HCT116 (cell line): ENCODE results near the gene DOCK4. TPM values are rescaled to one million over a fixed set of nuclear protein-coding genes. Genes with fewer than 3 reads are reported as not detected.

Experiments
- ATAC-seq: fragments of 200-7000 bp; cut with Tn5 transposase; 2 replicates; pipeline ENCODE4 v1.9.1; 2020; ENCODE audit warnings: mild to moderate bottlenecking, moderate library complexity
- BruUV-seq: library from RNA; stranded (reverse); fragments of 400-500 nt; replicated peaks from 2 replicates; lab custom pipeline; 2021; lab: Mats Ljungman, UMichigan
- CTCF ChIA-PET: fragments of 300-600 bp; sonication (Branson Sonifier 250); formaldehyde crosslinking; loops from one replicate; lab custom pipeline; 2021; ENCODE audit warnings: antibody characterized with exemption; lab: Charles Lee
- POLR2A ChIA-PET: fragments of 300-600, 350-600 bp; sonication (Branson Sonifier 250); formaldehyde crosslinking; loops from one replicate; lab custom pipeline; 2021; ENCODE audit warnings: antibody characterized with exemption; lab: Charles Lee
- RAD21 ChIA-PET, 2 experiments: fragments of 300-600 bp; sonication (Branson Sonifier 250); formaldehyde crosslinking; loops; one replicate each; lab custom pipeline; 2023; ENCODE audit warnings: low total read pairs in 2 of 2; ENCODE audit not compliant: uncharacterized antibody in 2 of 2, unreplicated experiment in 2 of 2, low non-redundant PET in 1 of 2; lab: Charles Lee
- DNase-seq: peaks from one replicate; pipeline ENCODE4 v3.0.0-alpha.2; 2010; ENCODE audit warnings: low read depth, low spot score
- H2AFZ ChIP-seq: fragments of 200-600 bp; shearing (Covaris generic), sonication (generic); 2 replicates; pipeline ENCODE4 v1.6.1; 2017; ENCODE audit warnings: low read depth, mixed run types, mixed read lengths, antibody characterized with exemption, low read length; ENCODE audit not compliant: poor library complexity, severe bottlenecking
- H3K27ac ChIP-seq: 2 replicates; pipeline ENCODE4 v1.5.1; 2012; ENCODE audit warnings: low read depth, low read length
- H3K27me3 ChIP-seq: fragments of 200-600 bp; sonication (generic); 2 replicates; pipeline ENCODE4 v1.6.1; 2016; ENCODE audit warnings: mixed run types, low read length, mixed read lengths; ENCODE audit not compliant: insufficient read depth
- H3K36me3 ChIP-seq, 2 experiments: fragments of 200-500 bp in 1 of 2; fragments of 200-600 bp in 1 of 2; sonication (Bioruptor generic) in 1 of 2; sonication (generic) in 1 of 2; 2 replicates each; pipeline versions ENCODE4 v1.5.1 to v1.6.1; 2014 to 2016; ENCODE audit warnings: low read length in 2 of 2, inconsistent platforms in 1 of 2, mixed read lengths in 1 of 2, mixed run types in 1 of 2; ENCODE audit not compliant: insufficient read depth in 2 of 2, control insufficient read depth in 1 of 2
- H3K4me1 ChIP-seq, 2 experiments: fragments of 200-600 bp in 1 of 2; sonication (generic) in 1 of 2; 2 replicates each; pipeline versions ENCODE4 v1.5.1 to v1.6.1; 2012 to 2017; ENCODE audit warnings: low read length in 2 of 2, inconsistent platforms in 1 of 2, mild to moderate bottlenecking in 1 of 2, mixed read lengths in 1 of 2, mixed run types in 1 of 2, moderate library complexity in 1 of 2; ENCODE audit not compliant: insufficient read depth in 2 of 2, control insufficient read depth in 1 of 2
- H3K4me2 ChIP-seq: fragments of 200-600 bp; sonication (generic); 2 replicates; pipeline ENCODE4 v1.6.1; 2017; ENCODE audit warnings: mixed run types, low read length, mixed read lengths
- H3K4me3 ChIP-seq, 2 experiments: fragments of 200-600 bp in 1 of 2; sonication (generic) in 1 of 2; replicated peaks in 1 of 2; 2 replicates each; pipeline ENCODE4 v1.5.1; 2011 to 2016; ENCODE audit warnings: low read length in 2 of 2, control low read depth in 1 of 2, low read depth in 1 of 2, mild to moderate bottlenecking in 1 of 2, mixed read lengths in 1 of 2, mixed run types in 1 of 2
- H3K79me2 ChIP-seq: fragments of 200-600 bp; sonication (generic); 2 replicates; pipeline ENCODE4 v1.6.1; 2017; ENCODE audit warnings: mild to moderate bottlenecking, mixed run types, low read length, moderate library complexity, mixed read lengths; ENCODE audit not compliant: insufficient read depth
- H3K9ac ChIP-seq: fragments of 200-600 bp; sonication (generic); 2 replicates; pipeline ENCODE4 v1.6.1; 2016; ENCODE audit warnings: low read length, mixed read lengths
- H3K9me2 ChIP-seq: fragments of 200-600 bp; sonication (generic), shearing (Covaris generic); 2 replicates; pipeline ENCODE4 v1.6.1; 2017; ENCODE audit warnings: mixed run types, mild to moderate bottlenecking, moderate library complexity; ENCODE audit not compliant: insufficient read depth
- H3K9me3 ChIP-seq, 2 experiments: fragments of 200-500 bp in 1 of 2; fragments of 200-600 bp in 1 of 2; sonication (Bioruptor generic) in 1 of 2; sonication (generic) in 1 of 2; 2 replicates each; pipeline ENCODE4 v1.6.1; 2014 to 2017; ENCODE audit warnings: low read length in 2 of 2, mixed read lengths in 2 of 2, inconsistent platforms in 1 of 2, low read depth in 1 of 2, mild to moderate bottlenecking in 1 of 2, mixed run types in 1 of 2, moderate library complexity in 1 of 2; ENCODE audit not compliant: control insufficient read depth in 1 of 2, insufficient read depth in 1 of 2
- H4K20me1 ChIP-seq: fragments of 200-600 bp; sonication (generic), shearing (Covaris generic); 2 replicates; pipeline ENCODE4 v1.6.1; 2017; ENCODE audit warnings: mixed run types, mild to moderate bottlenecking, moderate library complexity; ENCODE audit not compliant: insufficient read depth
- EGR1 ChIP-seq: IDR thresholded peaks from 2 replicates; pipeline ENCODE4 v1.6.1; 2012; ENCODE audit warnings: low read depth
- ELF1 ChIP-seq: IDR thresholded peaks from 2 replicates; pipeline ENCODE4 v1.6.1; 2012; ENCODE audit warnings: low read depth, borderline replicate concordance
- EZH2 ChIP-seq: fragments of 200-600 bp; sonication (generic); IDR thresholded peaks from 2 replicates; pipeline ENCODE4 v1.6.1; 2017; ENCODE audit warnings: antibody characterized with exemption, mixed run types
- JUND ChIP-seq: IDR thresholded peaks from 2 replicates; pipeline ENCODE4 v1.6.1; 2012
- POLR2AphosphoS5 ChIP-seq: IDR thresholded peaks from 2 replicates; pipeline ENCODE4 v1.6.1; 2011; ENCODE audit warnings: mild to moderate bottlenecking, low read depth, low read length, moderate library complexity
- SIN3A ChIP-seq: IDR thresholded peaks from 2 replicates; pipeline ENCODE4 v1.6.1; 2012; ENCODE audit warnings: low read depth
- SP1 ChIP-seq: IDR thresholded peaks from 2 replicates; pipeline ENCODE4 v1.6.1; 2012; ENCODE audit warnings: low read depth
- SRF ChIP-seq: IDR thresholded peaks from 2 replicates; pipeline ENCODE4 v1.6.1; 2012; ENCODE audit warnings: low read depth
- TCF7L2 ChIP-seq: IDR thresholded peaks from 2 replicates; pipeline ENCODE4 v1.7.0; 2011; ENCODE audit warnings: borderline replicate concordance, inconsistent platforms; ENCODE audit not compliant: insufficient read depth, insufficient read length; ENCODE audit errors: extremely low read depth
- YY1 ChIP-seq: IDR thresholded peaks from 2 replicates; pipeline ENCODE4 v1.6.1; 2011; ENCODE audit warnings: low read length, low read depth, moderate library complexity, mild to moderate bottlenecking; ENCODE audit not compliant: insufficient replicate concordance; ENCODE audit errors: extremely low read depth
- ZNF274 ChIP-seq: fragments of 200-500 bp; sonication (Bioruptor generic); IDR thresholded peaks from 2 replicates; pipeline ENCODE4 v1.6.1; 2014; ENCODE audit warnings: mild to moderate bottlenecking, low read depth, low read length, inconsistent platforms
- intact Hi-C: fragments of 100-400 bp; cut with micrococcal nuclease; formaldehyde crosslinking; loops from 2 replicates; pipeline ENCODE4 v1.10.0; 2022
- total RNA-seq: library from RNA; stranded (reverse); gene quantifications from one replicate; pipeline ENCODE4 v1.2.1, GENCODE V29; 2021; ENCODE audit not compliant: unreplicated experiment
- TF ChIP-seq, protein P1 (sequence below), 3 experiments: fragments of 200-600 bp in 1 of 3; sonication (generic) in 1 of 3; IDR thresholded peaks in 2 of 3; conservative IDR thresholded peaks in 1 of 3; 2 replicates each; pipeline ENCODE4 v1.5.1; 2012 to 2017; ENCODE audit warnings: low read depth in 2 of 3, low read length in 2 of 3, antibody characterized with exemption in 1 of 3, borderline replicate concordance in 1 of 3, control low read depth in 1 of 3, mild to moderate bottlenecking in 1 of 3, mixed read lengths in 1 of 3, mixed run types in 1 of 3, moderate library complexity in 1 of 3; ENCODE audit not compliant: insufficient read depth in 1 of 3
- TF ChIP-seq, protein P2 (sequence below): IDR thresholded peaks from 2 replicates; pipeline ENCODE4 v1.6.1; 2011; ENCODE audit warnings: mild to moderate bottlenecking, low read length, moderate library complexity; ENCODE audit not compliant: insufficient replicate concordance; ENCODE audit errors: extremely low read depth
- TF ChIP-seq, protein P3 (sequence below): IDR thresholded peaks from 2 replicates; pipeline ENCODE4 v1.6.1; 2012

DOCK4 gene
- total RNA-seq, 1 experiment from 2014 or later, result 2.2 TPM

DNA sequence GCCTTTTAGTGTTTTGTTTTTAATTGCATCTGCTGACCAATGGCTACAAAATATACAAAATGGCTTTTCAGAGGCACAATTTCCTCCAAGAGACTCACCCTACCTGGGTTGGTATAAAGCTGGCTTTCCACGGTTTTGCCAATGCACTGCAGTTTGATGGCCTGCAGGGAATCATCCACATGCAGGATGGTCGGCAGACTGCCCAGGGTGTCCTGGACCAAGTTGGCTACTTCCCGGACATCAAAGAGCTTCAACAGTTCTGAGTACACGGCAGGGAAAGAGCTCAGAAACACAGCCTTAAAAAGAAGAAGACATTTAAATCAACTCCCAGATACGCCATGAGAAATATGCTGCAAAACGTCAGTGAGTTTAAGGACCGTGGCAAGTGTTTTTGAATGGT, 342.9 kb downstream of the DOCK4 start:
- intact Hi-C loops, result no loop called here
- RAD21 ChIA-PET, result no interaction called here
- Histone ChIP-seq H3K79me2 (no peaks in the 10 kb centered on the region), H3K4me2 (no peak overlapping the region), H3K27ac (no peak overlapping the region), H3K4me1 (no peaks in the 10 kb centered on the region), H3K9ac (no peak overlapping the region), H3K9me2 (no peaks in the 10 kb centered on the region), H3K36me3 (no peaks in the 10 kb centered on the region), H3K9me3 (no peaks in the 10 kb centered on the region), H3K4me3 (no peak overlapping the region), H2AFZ (no peak overlapping the region), H4K20me1 (no peaks in the 10 kb centered on the region), H3K27me3 (no peaks in the 10 kb centered on the region)
- no TSS peak for BruUV-seq
- no peak for DNase-seq
- POLR2A ChIA-PET, result no interaction called here
- CTCF ChIA-PET, result interaction anchor here (1.2 kb wide), 1 partner anchor 8 kb away, joined by 5 read pairs; no protein-coding TSS in a partner anchor
- ATAC-seq, result no peak
- TF ChIP-seq ELF1 (no peak), YY1 (no peak), ZNF274 (no peak), SRF (no peak), SP1 (no peak), SIN3A (no peak), EGR1 (no peak), POLR2AphosphoS5 (no peak), EZH2 (no peak)

DNA sequence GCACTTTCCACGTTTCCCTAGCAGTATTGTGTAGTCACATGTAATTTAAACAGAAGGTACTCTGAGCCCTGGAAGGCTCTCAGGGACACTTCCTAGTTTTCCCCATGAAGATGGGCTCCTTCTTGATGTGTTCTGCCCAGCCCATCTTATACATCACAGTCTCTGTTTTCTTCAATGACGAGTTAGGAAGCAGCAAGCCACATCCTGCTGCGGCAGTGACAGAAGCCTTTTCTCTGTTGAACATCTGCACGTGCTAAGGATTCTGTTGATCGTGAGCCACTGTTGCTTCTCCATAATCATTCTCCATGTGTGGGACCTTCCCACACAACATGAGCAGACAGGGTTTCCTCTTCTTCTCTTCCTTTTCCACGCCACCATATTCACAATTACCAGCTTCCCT, 346.0 kb downstream of the DOCK4 start:
- Histone ChIP-seq H3K79me2 (no peaks in the 10 kb centered on the region), H4K20me1 (no peaks in the 10 kb centered on the region), H3K27me3 (no peaks in the 10 kb centered on the region), H3K9me3 (no peaks in the 10 kb centered on the region), H3K9me2 (no peaks in the 10 kb centered on the region), H3K4me1 (no peaks in the 10 kb centered on the region), H3K4me3 (no peak overlapping the region), H3K36me3 (no peaks in the 10 kb centered on the region), H3K27ac (no peak overlapping the region), H2AFZ (no peak overlapping the region), H3K4me2 (no peak overlapping the region), H3K9ac (no peak overlapping the region)
- ChIA-PET RAD21 (no interaction called here), CTCF (no interaction called here), POLR2A (no interaction called here)
- intact Hi-C loops, result no loop called here
- ATAC-seq (no peak), DNase-seq (no peak)
- no TSS peak for BruUV-seq
- TF ChIP-seq TCF7L2 (no peak), SIN3A (no peak), JUND (no peak), POLR2AphosphoS5 (no peak)
- TF ChIP-seq, protein P1, sequence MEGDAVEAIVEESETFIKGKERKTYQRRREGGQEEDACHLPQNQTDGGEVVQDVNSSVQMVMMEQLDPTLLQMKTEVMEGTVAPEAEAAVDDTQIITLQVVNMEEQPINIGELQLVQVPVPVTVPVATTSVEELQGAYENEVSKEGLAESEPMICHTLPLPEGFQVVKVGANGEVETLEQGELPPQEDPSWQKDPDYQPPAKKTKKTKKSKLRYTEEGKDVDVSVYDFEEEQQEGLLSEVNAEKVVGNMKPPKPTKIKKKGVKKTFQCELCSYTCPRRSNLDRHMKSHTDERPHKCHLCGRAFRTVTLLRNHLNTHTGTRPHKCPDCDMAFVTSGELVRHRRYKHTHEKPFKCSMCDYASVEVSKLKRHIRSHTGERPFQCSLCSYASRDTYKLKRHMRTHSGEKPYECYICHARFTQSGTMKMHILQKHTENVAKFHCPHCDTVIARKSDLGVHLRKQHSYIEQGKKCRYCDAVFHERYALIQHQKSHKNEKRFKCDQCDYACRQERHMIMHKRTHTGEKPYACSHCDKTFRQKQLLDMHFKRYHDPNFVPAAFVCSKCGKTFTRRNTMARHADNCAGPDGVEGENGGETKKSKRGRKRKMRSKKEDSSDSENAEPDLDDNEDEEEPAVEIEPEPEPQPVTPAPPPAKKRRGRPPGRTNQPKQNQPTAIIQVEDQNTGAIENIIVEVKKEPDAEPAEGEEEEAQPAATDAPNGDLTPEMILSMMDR (IDR thresholded peaks at IDR 0.05 in 2 of 3, conservative IDR thresholded peaks at IDR 0.05 in 1 of 3; ENCODE audit: borderline replicate concordance in 1 of 3, insufficient read depth in 1 of 3, low read depth in 2 of 3, low read length in 2 of 3), result no peak
- TF ChIP-seq, protein P2, sequence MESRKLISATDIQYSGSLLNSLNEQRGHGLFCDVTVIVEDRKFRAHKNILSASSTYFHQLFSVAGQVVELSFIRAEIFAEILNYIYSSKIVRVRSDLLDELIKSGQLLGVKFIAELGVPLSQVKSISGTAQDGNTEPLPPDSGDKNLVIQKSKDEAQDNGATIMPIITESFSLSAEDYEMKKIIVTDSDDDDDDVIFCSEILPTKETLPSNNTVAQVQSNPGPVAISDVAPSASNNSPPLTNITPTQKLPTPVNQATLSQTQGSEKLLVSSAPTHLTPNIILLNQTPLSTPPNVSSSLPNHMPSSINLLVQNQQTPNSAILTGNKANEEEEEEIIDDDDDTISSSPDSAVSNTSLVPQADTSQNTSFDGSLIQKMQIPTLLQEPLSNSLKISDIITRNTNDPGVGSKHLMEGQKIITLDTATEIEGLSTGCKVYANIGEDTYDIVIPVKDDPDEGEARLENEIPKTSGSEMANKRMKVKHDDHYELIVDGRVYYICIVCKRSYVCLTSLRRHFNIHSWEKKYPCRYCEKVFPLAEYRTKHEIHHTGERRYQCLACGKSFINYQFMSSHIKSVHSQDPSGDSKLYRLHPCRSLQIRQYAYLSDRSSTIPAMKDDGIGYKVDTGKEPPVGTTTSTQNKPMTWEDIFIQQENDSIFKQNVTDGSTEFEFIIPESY, result no peak
- TF ChIP-seq, protein P3, sequence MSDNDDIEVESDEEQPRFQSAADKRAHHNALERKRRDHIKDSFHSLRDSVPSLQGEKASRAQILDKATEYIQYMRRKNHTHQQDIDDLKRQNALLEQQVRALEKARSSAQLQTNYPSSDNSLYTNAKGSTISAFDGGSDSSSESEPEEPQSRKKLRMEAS, result no peak
